OCI-LY7 (cell line): ENCODE measurements around the gene ZNF358.

Experiments
- CTCF ChIP-seq: fragments of 200-600 bp; sonication (generic); conservative IDR thresholded peaks from 2 replicates; pipeline ENCODE4 v1.5.1; 2014; ENCODE audit warnings: mild to moderate bottlenecking, antibody characterized with exemption, low read length, moderate library complexity, mixed read lengths
- EZH2phosphoT487 ChIP-seq: fragments of 200-600 bp; sonication (generic); IDR thresholded peaks from 2 replicates; pipeline ENCODE4 v1.6.1; 2018; ENCODE audit warnings: low read depth, borderline replicate concordance, mild to moderate bottlenecking, mixed run types, antibody characterized with exemption, low read length, moderate library complexity, mixed read lengths

- TF ChIP-seq CTCF (no peak), EZH2phosphoT487 (no peak)
Observed at GRCh38 chr19:7541828-7542443, 26.0 kb downstream of the ZNF358 start.
